Muscle layer of colon (tissue), 2 donors: ENCODE results near the gene CD164L2.
"Not testable (repeated sequence)": the region's sequence is repeated elsewhere in the genome, so short reads cannot be mapped to it uniquely, and the experiment has no call there.

Experiments used
- H3K27ac ChIP-seq: one replicate; pipeline ENCODE4 v1.7.0; 2013; ENCODE audit warnings: low read depth, mild to moderate bottlenecking, low read length, moderate library complexity
- H3K27me3 ChIP-seq, 2 donors: one replicate each; pipeline ENCODE4 v1.7.0; 2013; ENCODE audit warnings: low read length in 2 of 2, mild to moderate bottlenecking in 2 of 2; ENCODE audit not compliant: insufficient read depth in 2 of 2, control insufficient read depth in 1 of 2
- H3K36me3 ChIP-seq: one replicate; pipeline ENCODE4 v1.7.0; 2013; ENCODE audit warnings: mild to moderate bottlenecking, low read length; ENCODE audit not compliant: insufficient read depth
- H3K4me1 ChIP-seq: one replicate; pipeline ENCODE4 v1.7.0; 2013; ENCODE audit warnings: mild to moderate bottlenecking, low read length; ENCODE audit not compliant: insufficient read depth
- H3K4me3 ChIP-seq, 2 donors: one replicate each; pipeline ENCODE4 v1.7.0; 2013; ENCODE audit warnings: low read length in 2 of 2, low read depth in 1 of 2, mild to moderate bottlenecking in 1 of 2, moderate library complexity in 1 of 2
- H3K9ac ChIP-seq: one replicate; pipeline ENCODE4 v1.7.0; 2013; ENCODE audit warnings: low read length
- H3K9me3 ChIP-seq: one replicate; pipeline ENCODE4 v1.7.0; 2013; ENCODE audit warnings: mild to moderate bottlenecking, low read length
- donor health status: abdominal sarcoma.
- donor health status: Adenocarcinoma of cecum.

The CD164L2 gene

GRCh38 chr1:27416387-27417111 is 33.4 kb upstream of the CD164L2 start:
- H3K4me1 ChIP-seq = peaks cover 38% of the 10 kb centered on the region
- H3K9me3 ChIP-seq = no peaks in the 10 kb centered on the region
- peaks cover 58% of the 10 kb centered on the region for H3K36me3 ChIP-seq
- peak overlapping the region; percentile 77 for H3K27ac ChIP-seq
- no peak overlapping the region for H3K4me3 ChIP-seq
- peak overlapping the region; percentile 4 for H3K9ac ChIP-seq
- no peaks in the 10 kb centered on the region for H3K27me3 ChIP-seq

GRCh38 chr1:27414091-27414490 is 31.0 kb upstream of the CD164L2 start:
- H3K9ac ChIP-seq = no peak overlapping the region
- peaks cover 80% of the 10 kb centered on the region for H3K36me3 ChIP-seq
- H3K4me3 ChIP-seq = no peak overlapping the region

GRCh38 chr1:27413004-27413403 is 29.9 kb upstream of the CD164L2 start:
- H3K4me3 ChIP-seq = no peak overlapping the region
- peaks cover 89% of the 10 kb centered on the region for H3K36me3 ChIP-seq
- no peak overlapping the region for H3K9ac ChIP-seq
- no peaks in the 10 kb centered on the region for H3K27me3 ChIP-seq
- no peak overlapping the region for H3K27ac ChIP-seq
- peaks cover 21% of the 10 kb centered on the region for H3K4me1 ChIP-seq
- H3K9me3 ChIP-seq = no peaks in the 10 kb centered on the region

More at GRCh38 chr1:27414091-27414490, 31.0 kb upstream of the CD164L2 start:
- Histone ChIP-seq H3K27me3 (no peaks in the 10 kb centered on the region), H3K4me1 (peaks cover 32% of the 10 kb centered on the region), H3K9me3 (no peaks in the 10 kb centered on the region), H3K27ac (no peak overlapping the region)

GRCh38 chr1:27412502-27412901 is 29.4 kb upstream of the CD164L2 start:
- H3K27me3 ChIP-seq = no peaks in the 10 kb centered on the region
- H3K9ac ChIP-seq = no peak overlapping the region
- H3K4me3 ChIP-seq = no peak overlapping the region
- no peaks in the 10 kb centered on the region for H3K9me3 ChIP-seq
- peaks cover 16% of the 10 kb centered on the region for H3K4me1 ChIP-seq
- H3K27ac ChIP-seq = no peak overlapping the region
- H3K36me3 ChIP-seq = peaks cover 91% of the 10 kb centered on the region

GRCh38 chr1:27410709-27411108 is 27.6 kb upstream of the CD164L2 start:
- H3K36me3 ChIP-seq = peaks cover 85% of the 10 kb centered on the region
- H3K9ac ChIP-seq = no peak overlapping the region
- no peak overlapping the region for H3K4me3 ChIP-seq
- no peak overlapping the region for H3K27ac ChIP-seq
- no peaks in the 10 kb centered on the region for H3K27me3 ChIP-seq
- H3K4me1 ChIP-seq = peaks cover 7% of the 10 kb centered on the region
- H3K9me3 ChIP-seq = no peaks in the 10 kb centered on the region

- Histone ChIP-seq H3K4me3 (no peak overlapping the region), H3K27me3 (no peaks in the 10 kb centered on the region), H3K9ac (no peak overlapping the region), H3K4me1 (peaks cover 17% of the 10 kb centered on the region), H3K36me3 (peaks cover 75% of the 10 kb centered on the region), H3K27ac (no peak overlapping the region), H3K9me3 (no peaks in the 10 kb centered on the region)
Observed at GRCh38 chr1:27409669-27410068, 26.5 kb upstream of the CD164L2 start.

- Histone ChIP-seq H3K36me3 (peaks cover 60% of the 10 kb centered on the region), H3K27me3 (no peaks in the 10 kb centered on the region), H3K27ac (no peak overlapping the region), H3K9me3 (no peaks in the 10 kb centered on the region), H3K4me3 (no peak overlapping the region), H3K4me1 (peaks cover 32% of the 10 kb centered on the region), H3K9ac (no peak overlapping the region)
Observed at GRCh38 chr1:27408151-27408550, 25.0 kb upstream of the CD164L2 start.

- Histone ChIP-seq H3K36me3 (peaks cover 46% of the 10 kb centered on the region), H3K4me1 (peaks cover 45% of the 10 kb centered on the region)
- not testable (repeated sequence) for H3K27ac ChIP-seq, H3K9me3 ChIP-seq, H3K4me3 ChIP-seq, H3K9ac ChIP-seq, H3K27me3 ChIP-seq
Observed at GRCh38 chr1:27406791-27407190, 23.7 kb upstream of the CD164L2 start.

GRCh38 chr1:27406362-27406680 is 23.2 kb upstream of the CD164L2 start:
- H3K36me3 ChIP-seq = peaks cover 44% of the 10 kb centered on the region
- no peak overlapping the region for H3K4me3 ChIP-seq
- H3K9ac ChIP-seq = no peak overlapping the region
- no peaks in the 10 kb centered on the region for H3K9me3 ChIP-seq
- peaks cover 48% of the 10 kb centered on the region for H3K4me1 ChIP-seq
- no peaks in the 10 kb centered on the region for H3K27me3 ChIP-seq
- H3K27ac ChIP-seq = peak overlapping the region; percentile 42

GRCh38 chr1:27405598-27406361 is 22.6 kb upstream of the CD164L2 start:
- H3K27ac ChIP-seq = peak overlapping the region; percentile 62
- H3K27me3 ChIP-seq, H3K4me3 ChIP-seq, H3K9ac ChIP-seq, H3K9me3 ChIP-seq: not testable (repeated sequence)
- peaks cover 51% of the 10 kb centered on the region for H3K4me1 ChIP-seq
- peaks cover 38% of the 10 kb centered on the region for H3K36me3 ChIP-seq

- H3K4me1 ChIP-seq = peaks cover 58% of the 10 kb centered on the region
- no peaks in the 10 kb centered on the region for H3K9me3 ChIP-seq
- H3K27me3 ChIP-seq = no peaks in the 10 kb centered on the region
- H3K36me3 ChIP-seq = peaks cover 31% of the 10 kb centered on the region
- H3K4me3 ChIP-seq = no peak overlapping the region
- no peak overlapping the region for H3K9ac ChIP-seq
- H3K27ac ChIP-seq = peak overlapping the region; percentile 62
Observed at GRCh38 chr1:27405074-27405473, 21.9 kb upstream of the CD164L2 start.
